GM18502 (cell line): Measurements from ENCODE around the gene PICALM.
"Not testable (repeated sequence)": the region's sequence is repeated elsewhere in the genome, so short reads cannot be mapped to it uniquely, and the experiment has no call there.

Experiments
- ATAC-seq: cut with Tn5 transposase; IDR thresholded peaks from one replicate; pipeline ENCODE4 v1.9.1; 2021; ENCODE audit warnings: mild to moderate bottlenecking; ENCODE audit not compliant: unreplicated experiment, poor library complexity

Gene PICALM, protein sequence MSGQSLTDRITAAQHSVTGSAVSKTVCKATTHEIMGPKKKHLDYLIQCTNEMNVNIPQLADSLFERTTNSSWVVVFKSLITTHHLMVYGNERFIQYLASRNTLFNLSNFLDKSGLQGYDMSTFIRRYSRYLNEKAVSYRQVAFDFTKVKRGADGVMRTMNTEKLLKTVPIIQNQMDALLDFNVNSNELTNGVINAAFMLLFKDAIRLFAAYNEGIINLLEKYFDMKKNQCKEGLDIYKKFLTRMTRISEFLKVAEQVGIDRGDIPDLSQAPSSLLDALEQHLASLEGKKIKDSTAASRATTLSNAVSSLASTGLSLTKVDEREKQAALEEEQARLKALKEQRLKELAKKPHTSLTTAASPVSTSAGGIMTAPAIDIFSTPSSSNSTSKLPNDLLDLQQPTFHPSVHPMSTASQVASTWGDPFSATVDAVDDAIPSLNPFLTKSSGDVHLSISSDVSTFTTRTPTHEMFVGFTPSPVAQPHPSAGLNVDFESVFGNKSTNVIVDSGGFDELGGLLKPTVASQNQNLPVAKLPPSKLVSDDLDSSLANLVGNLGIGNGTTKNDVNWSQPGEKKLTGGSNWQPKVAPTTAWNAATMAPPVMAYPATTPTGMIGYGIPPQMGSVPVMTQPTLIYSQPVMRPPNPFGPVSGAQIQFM

DNA sequence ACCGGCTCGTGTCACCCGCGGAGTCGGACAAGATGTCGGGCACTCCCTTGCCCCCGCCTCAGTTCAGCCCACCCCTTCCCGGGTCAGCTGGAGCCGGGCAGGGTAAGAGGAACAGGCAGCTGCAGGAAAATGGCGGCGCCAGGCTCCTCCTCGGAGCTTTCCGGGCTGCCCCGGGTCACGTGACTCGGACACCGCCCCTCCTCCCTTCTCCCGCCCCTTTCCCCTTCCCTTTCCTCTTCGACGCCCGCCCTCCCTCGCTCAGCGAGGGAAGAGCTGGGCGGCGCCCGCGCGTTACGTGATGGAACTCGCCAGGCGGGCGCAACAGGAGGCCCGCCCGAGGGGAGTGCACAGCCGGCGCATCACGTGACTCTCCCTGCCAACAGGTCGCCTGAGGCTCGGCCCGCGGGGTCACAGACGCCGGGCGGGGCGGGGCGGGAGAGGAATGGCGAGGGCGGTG, at the start of gene PICALM:
TSS of gene PICALM (minus strand) at position 134 of the 457 bp plus-strand sequence. CDS start 304 bp downstream, outside the sequence.
- ATAC-seq = peak; percentile 88

GRCh38 chr11:86118253-86118652, 49.4 kb upstream of the PICALM start:
- no peak for ATAC-seq

GRCh38 chr11:86117712-86118063, 48.8 kb upstream of the PICALM start:
- no peak for ATAC-seq

DNA sequence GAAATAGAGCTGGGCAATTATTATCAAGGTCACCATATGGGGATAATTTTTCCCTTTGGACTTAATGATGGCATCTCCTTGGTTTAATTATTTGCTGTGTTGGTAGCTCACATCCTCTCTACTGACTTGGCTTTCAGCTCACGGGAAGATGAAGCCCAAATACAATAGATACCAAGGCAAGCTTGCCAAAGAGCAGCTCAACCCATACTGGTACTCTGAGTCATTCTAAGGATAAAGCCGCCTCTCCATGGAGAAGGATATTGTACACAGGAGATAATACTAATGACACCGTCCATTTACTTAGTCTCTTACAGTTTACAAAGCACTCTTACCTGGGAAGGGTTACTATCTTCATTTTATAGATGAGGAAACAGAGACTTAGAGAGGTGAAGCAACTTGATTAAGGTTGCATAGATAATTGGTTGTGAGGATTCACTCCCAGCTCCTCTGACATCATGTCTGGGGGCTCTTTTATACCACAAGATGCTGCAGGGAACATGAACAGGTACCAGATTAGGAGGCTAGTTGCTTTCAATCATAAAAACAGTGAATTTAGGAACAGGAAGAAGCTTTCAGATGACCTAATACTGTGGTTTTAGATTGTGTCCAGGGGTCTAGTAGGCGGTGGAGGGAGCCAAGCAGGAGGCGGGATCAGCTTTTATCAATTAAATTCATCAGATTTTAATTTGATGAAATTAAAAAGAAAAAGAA, 48.3 kb upstream of the PICALM start:
- ATAC-seq = no peak

DNA sequence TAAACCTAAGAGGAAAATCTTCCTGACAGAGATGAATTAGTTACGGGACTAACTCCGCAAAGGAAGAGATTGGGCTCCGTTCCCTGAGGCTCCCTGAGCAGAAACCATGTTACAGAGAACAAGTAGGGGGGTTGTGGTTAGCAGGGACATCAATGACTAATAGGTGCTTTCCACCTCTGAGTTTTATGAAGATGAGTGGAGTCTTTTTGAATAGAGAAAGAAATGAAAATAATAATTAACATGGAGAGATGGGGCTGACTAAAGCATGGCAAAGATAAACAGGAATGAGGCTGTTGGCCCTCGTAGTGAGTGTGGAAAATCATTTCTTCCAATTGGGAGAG, 47.5 kb upstream of the PICALM start:
- ATAC-seq = peak; percentile 94

DNA sequence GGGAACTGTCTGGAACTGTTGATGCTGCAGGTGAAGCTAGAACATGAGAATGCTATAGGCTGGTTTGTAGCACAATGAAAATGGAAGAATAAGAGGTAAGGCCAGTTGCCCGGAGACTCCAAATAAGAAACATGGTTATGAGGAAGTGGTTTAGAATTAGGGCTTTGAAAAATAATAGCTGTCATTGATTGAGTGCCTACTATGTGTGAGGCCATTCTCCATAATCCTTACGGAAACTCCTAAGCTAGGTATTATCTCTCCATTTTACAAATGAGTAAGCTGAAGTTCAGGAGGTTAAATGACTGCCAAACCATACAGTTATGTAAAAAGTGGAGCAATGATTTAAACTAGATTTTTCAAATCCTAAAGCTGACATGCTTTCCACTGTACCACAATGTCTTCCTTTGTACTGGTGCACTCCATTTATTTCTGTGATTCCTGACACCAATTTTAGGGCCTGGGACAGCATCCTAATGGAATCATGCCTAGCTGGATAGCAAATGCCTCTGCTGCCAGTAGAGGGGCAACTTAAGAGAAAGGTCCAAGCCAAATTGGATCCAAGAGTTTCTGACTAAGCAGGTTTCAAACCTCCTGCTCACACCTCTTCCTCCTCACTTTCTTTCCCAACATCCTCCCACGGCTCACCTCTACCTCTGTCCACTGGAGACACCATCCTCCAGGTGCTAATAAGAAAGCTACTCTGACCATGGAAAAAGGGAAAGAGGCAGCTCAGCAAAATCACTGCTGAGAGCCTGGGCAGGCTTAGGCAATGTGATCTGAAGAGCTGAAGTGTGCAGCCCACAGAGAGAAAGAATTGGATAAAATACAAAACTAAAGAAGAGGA, 46.9 kb upstream of the PICALM start:
- peak; percentile 51 for ATAC-seq

- ATAC-seq = no peak
Observed at GRCh38 chr11:86108890-86109638, 40.2 kb upstream of the PICALM start.

- no peak for ATAC-seq
Observed at GRCh38 chr11:86108191-86108590, 39.3 kb upstream of the PICALM start.

- no peak for ATAC-seq
Observed at GRCh38 chr11:86106916-86107315, 38.0 kb upstream of the PICALM start.

DNA sequence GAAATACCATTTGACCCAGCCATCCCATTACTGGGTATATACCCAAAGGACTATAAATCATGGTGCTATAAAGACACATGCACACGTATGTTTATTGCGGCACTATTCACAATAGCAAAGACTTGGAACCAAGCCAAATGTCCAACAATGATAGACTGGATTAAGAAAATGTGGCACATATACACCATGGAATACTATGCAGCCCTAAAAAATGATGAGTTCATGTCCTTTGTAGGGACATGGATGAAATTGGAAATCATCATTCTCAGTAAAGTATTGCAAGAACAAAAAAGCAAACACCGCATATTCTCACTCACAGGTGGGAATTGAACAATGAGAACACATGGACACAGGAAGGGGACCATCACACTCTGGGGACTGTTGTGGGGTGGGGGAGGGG, 37.1 kb upstream of the PICALM start:
- ATAC-seq = not testable (repeated sequence)

DNA sequence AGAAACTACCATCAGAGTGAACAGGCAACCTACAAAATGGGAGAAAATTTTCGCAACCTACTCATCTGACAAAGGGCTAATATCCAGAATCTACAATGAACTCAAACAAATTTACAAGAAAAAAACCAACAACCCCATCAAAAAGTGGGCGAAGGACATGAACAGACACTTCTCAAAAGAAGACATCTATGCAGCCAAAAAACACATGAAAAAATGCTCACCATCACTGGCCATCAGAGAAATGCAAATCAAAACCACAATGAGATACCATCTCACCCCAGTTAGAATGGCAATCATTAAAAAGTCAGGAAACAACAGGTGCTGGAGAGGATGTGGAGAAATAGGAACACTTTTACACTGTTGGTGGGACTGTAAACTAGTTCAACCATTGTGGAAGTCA, 36.7 kb upstream of the PICALM start:
- ATAC-seq = not testable (repeated sequence)

GRCh38 chr11:86103808-86104207, 34.9 kb upstream of the PICALM start:
- no peak for ATAC-seq

GRCh38 chr11:86101941-86102407, 33.1 kb upstream of the PICALM start:
- no peak for ATAC-seq

- no peak for ATAC-seq
Observed at GRCh38 chr11:86101493-86101892, 32.6 kb upstream of the PICALM start.

- no peak for ATAC-seq
Observed at GRCh38 chr11:86099874-86100273, 31.0 kb upstream of the PICALM start.

DNA sequence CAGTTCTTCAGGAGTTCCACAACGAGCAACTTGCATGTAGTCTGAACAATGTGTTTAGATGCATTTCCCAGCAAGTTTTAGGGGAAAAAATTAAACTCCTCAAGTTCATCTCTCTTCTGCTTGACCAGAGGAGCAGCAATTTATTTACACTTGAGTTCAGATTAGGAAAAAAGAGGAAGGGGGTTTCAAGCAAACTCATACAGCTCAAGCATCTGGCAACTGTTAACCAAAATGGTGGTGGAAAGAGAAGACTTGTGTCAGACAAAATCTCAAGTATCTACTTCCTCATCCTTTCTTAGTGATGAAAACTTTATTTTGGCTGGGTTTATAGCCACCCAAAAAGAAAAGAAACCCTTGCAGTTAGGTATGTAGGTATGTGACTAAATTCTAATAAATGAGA, 29.1 kb upstream of the PICALM start:
- ATAC-seq = no peak

GRCh38 chr11:86091566-86091965, 22.7 kb upstream of the PICALM start:
- ATAC-seq = no peak

DNA sequence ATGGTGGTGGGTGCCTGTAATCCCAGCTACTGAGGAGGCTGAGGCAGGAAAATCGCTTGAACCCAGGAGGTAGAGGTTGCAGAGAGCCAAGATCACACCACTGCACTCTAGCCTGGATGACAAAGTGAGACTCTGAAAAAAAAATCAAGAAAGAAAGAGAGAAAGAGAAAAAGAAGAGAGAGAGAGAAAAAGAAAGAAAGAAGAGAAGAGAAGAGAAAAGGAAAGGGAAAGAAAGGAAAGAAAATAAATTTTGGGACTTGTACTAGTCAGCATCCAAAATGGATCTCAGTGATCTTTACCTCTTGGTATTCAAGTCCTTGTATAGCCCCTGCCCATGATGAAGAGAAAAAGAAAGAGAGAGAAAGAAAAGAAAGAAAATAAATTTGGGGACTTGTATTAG, 22.2 kb upstream of the PICALM start:
- no peak for ATAC-seq

- ATAC-seq = no peak
Observed at GRCh38 chr11:86089659-86090058, 20.8 kb upstream of the PICALM start.

GRCh38 chr11:86087688-86088087, 18.8 kb upstream of the PICALM start:
- ATAC-seq = not testable (repeated sequence)
